ELR (cell line): Measurements from ENCODE around the gene GLIS1.
"Not testable (repeated sequence)": the region's sequence is repeated elsewhere in the genome, so short reads cannot be mapped to it uniquely, and the experiment has no call there.

ENCODE experiments used
- DNase-seq: peaks from one replicate; pipeline ENCODE4 v3.0.0-alpha.2; 2015; ENCODE audit warnings: low read depth

The GLIS1 gene

GRCh38 chr1:53739109-53739681 is at the start of gene GLIS1:
GLIS1 (minus strand) TSS chr1:53739164; CDS start chr1:53738064, 1,100 bp downstream.
- peak; percentile 89 for DNase-seq

GRCh38 chr1:53787655-53788054 is 48.7 kb upstream of the GLIS1 start:
- DNase-seq, result no peak

- DNase-seq, result peak; percentile 70
Observed at GRCh38 chr1:53783056-53783455, 44.1 kb upstream of the GLIS1 start.

GRCh38 chr1:53781654-53782053 is 42.7 kb upstream of the GLIS1 start:
- no peak for DNase-seq

- DNase-seq, result no peak
Observed at GRCh38 chr1:53777272-53777671, 38.3 kb upstream of the GLIS1 start.

- DNase-seq, result peak; percentile 85
Observed at GRCh38 chr1:53771648-53772047, 32.7 kb upstream of the GLIS1 start.

- DNase-seq, result no peak
Observed at GRCh38 chr1:53769780-53770179, 30.8 kb upstream of the GLIS1 start.

- no peak for DNase-seq
Observed at GRCh38 chr1:53769184-53769583, 30.2 kb upstream of the GLIS1 start.

- DNase-seq, result peak; percentile 77
Observed at GRCh38 chr1:53766831-53767405, 28.0 kb upstream of the GLIS1 start.

- DNase-seq, result no peak
Observed at GRCh38 chr1:53766194-53766742, 27.3 kb upstream of the GLIS1 start.

- DNase-seq, result peak; percentile 82
Observed at GRCh38 chr1:53765657-53766056, 26.7 kb upstream of the GLIS1 start.

- DNase-seq, result no peak
Observed at GRCh38 chr1:53763911-53764310, 24.9 kb upstream of the GLIS1 start.

- DNase-seq, result no peak
Observed at GRCh38 chr1:53763461-53763860, 24.5 kb upstream of the GLIS1 start.

- DNase-seq, result not testable (repeated sequence)
Observed at GRCh38 chr1:53760497-53760896, 21.5 kb upstream of the GLIS1 start.

GRCh38 chr1:53755874-53756273 is 16.9 kb upstream of the GLIS1 start:
- DNase-seq, result no peak

GRCh38 chr1:53754484-53755312 is 15.7 kb upstream of the GLIS1 start:
- peak; percentile 77 for DNase-seq

GRCh38 chr1:53752281-53752680 is 13.3 kb upstream of the GLIS1 start:
- DNase-seq, result no peak

GRCh38 chr1:53747841-53748240 is 8.9 kb upstream of the GLIS1 start:
- DNase-seq, result no peak

- DNase-seq, result peak; percentile 71
Observed at GRCh38 chr1:53740621-53741105, 1.7 kb upstream of the GLIS1 start.

GRCh38 chr1:53738205-53739108 is 507 bp downstream of the GLIS1 start:
- peak; percentile 13 for DNase-seq

- no peak for DNase-seq
Observed at GRCh38 chr1:53737648-53738204, 1.2 kb downstream of the GLIS1 start.
